Neuronal stem cell (in vitro differentiated cells): ENCODE measurements around the gene FBXL7.

ENCODE experiments used
- DNase-seq: peaks from one replicate; pipeline ENCODE4 v3.0.0-alpha.2; 2013; ENCODE audit warnings: low spot score
- H2AFZ ChIP-seq: one replicate; pipeline ENCODE4 v1.6.1; 2013; ENCODE audit warnings: mild to moderate bottlenecking, low read length, inconsistent platforms
- H2AK5ac ChIP-seq: 2 replicates; pipeline ENCODE4 v1.6.1; 2013; ENCODE audit warnings: low read depth, mild to moderate bottlenecking, inconsistent platforms, low read length, moderate library complexity, mixed read lengths
- H2BK120ac ChIP-seq: 2 replicates; pipeline ENCODE4 v1.6.1; 2013; ENCODE audit warnings: low read depth, mild to moderate bottlenecking, inconsistent platforms, low read length, moderate library complexity, mixed read lengths
- H2BK12ac ChIP-seq: one replicate; pipeline ENCODE4 v1.6.1; 2013; ENCODE audit warnings: low read length, inconsistent platforms
- H2BK15ac ChIP-seq: 2 replicates; pipeline ENCODE4 v1.6.1; 2013; ENCODE audit warnings: mild to moderate bottlenecking, low read length, inconsistent platforms, mixed read lengths
- H2BK5ac ChIP-seq: one replicate; pipeline ENCODE4 v1.6.1; 2013; ENCODE audit warnings: inconsistent platforms, mild to moderate bottlenecking, low read length, moderate library complexity
- H3K14ac ChIP-seq: one replicate; pipeline ENCODE4 v1.6.1; 2013; ENCODE audit warnings: low read length, inconsistent platforms
- H3K18ac ChIP-seq: 2 replicates; pipeline ENCODE4 v1.6.1; 2013; ENCODE audit warnings: low read length, inconsistent platforms
- H3K23ac ChIP-seq: 2 replicates; pipeline ENCODE4 v1.6.1; 2013; ENCODE audit warnings: low read depth, mild to moderate bottlenecking, mixed read lengths, low read length, inconsistent platforms; ENCODE audit not compliant: poor library complexity
- H3K27ac ChIP-seq: replicated peaks from 3 replicates; pipeline ENCODE4 v1.5.1; 2013; ENCODE audit warnings: low read length, inconsistent platforms
- H3K27me3 ChIP-seq, 3 experiments: 2 replicates each; pipeline ENCODE4 v1.6.1; 2013; ENCODE audit warnings: low read length in 3 of 3, mild to moderate bottlenecking in 2 of 3, inconsistent platforms in 1 of 3, low read depth in 1 of 3, mixed read lengths in 1 of 3, moderate library complexity in 1 of 3; ENCODE audit not compliant: control insufficient read depth in 3 of 3, insufficient read depth in 3 of 3
- H3K36me3 ChIP-seq, 2 donors: replicated peaks in 1 of 2; 2 replicates each; pipeline ENCODE4 v1.6.1; 2013; ENCODE audit warnings: low read length in 2 of 2; ENCODE audit not compliant: control insufficient read depth in 2 of 2, insufficient read depth in 2 of 2
- H3K4ac ChIP-seq: 2 replicates; pipeline ENCODE4 v1.6.1; 2013; ENCODE audit warnings: inconsistent platforms, mild to moderate bottlenecking, low read length, moderate library complexity
- H3K4me1 ChIP-seq, 2 donors: 1 replicate in 1 of 2; 2 replicates in 1 of 2; pipeline ENCODE4 v1.6.1; 2013; ENCODE audit warnings: low read length in 2 of 2, low read depth in 1 of 2; ENCODE audit not compliant: control insufficient read depth in 2 of 2, insufficient read depth in 1 of 2
- H3K4me2 ChIP-seq: one replicate; pipeline ENCODE4 v1.6.1; 2013; ENCODE audit warnings: mild to moderate bottlenecking, low read length, inconsistent platforms; ENCODE audit not compliant: insufficient read depth, poor library complexity, severe bottlenecking
- H3K4me3 ChIP-seq, 2 donors: 2 replicates each; pipeline ENCODE4 v1.5.1; 2013; ENCODE audit warnings: low read length in 2 of 2, mild to moderate bottlenecking in 2 of 2, inconsistent platforms in 1 of 2, moderate library complexity in 1 of 2
- H3K79me1 ChIP-seq: one replicate; pipeline ENCODE4 v1.6.1; 2013; ENCODE audit warnings: low read depth, mild to moderate bottlenecking, inconsistent platforms, low read length, moderate library complexity
- H3K9ac ChIP-seq: one replicate; pipeline ENCODE4 v1.6.1; 2013; ENCODE audit warnings: mild to moderate bottlenecking, low read depth, low read length, inconsistent platforms; ENCODE audit not compliant: poor library complexity
- H3K9me3 ChIP-seq, 2 donors: replicated peaks in 1 of 2; 2 replicates each; pipeline versions ENCODE3 to v1.6.1; 2013; ENCODE audit warnings: low read length in 2 of 2, mild to moderate bottlenecking in 2 of 2, inconsistent platforms in 1 of 2, low read depth in 1 of 2, mixed read lengths in 1 of 2, moderate library complexity in 1 of 2; ENCODE audit not compliant: control insufficient read depth in 2 of 2, insufficient read depth in 1 of 2
- H4K8ac ChIP-seq: one replicate; pipeline ENCODE4 v1.6.1; 2013; ENCODE audit warnings: low read depth, mild to moderate bottlenecking, inconsistent platforms, low read length, moderate library complexity
- H4K91ac ChIP-seq: one replicate; pipeline ENCODE4 v1.6.1; 2013; ENCODE audit warnings: low read length, low read depth, mild to moderate bottlenecking, inconsistent platforms; ENCODE audit not compliant: poor library complexity
- WGBS, 2 donors: extraction: QIAGEN DNeasy Blood & Tissue Kit; methylation state at CpG; one replicate each; pipeline ENCODE4 v1.1.7; 2013; ENCODE audit warnings: missing lambda C conversion rate in 2 of 2, mixed read lengths in 1 of 2; ENCODE audit not compliant: insufficient read length in 2 of 2, insufficient replicate concordance in 1 of 2; ENCODE audit errors: extremely low coverage in 2 of 2; 5-methylcytosine and 5-hydroxymethylcytosine counted together

The FBXL7 gene

GRCh38 chr5:15715535-15715934 lies 215.6 kb downstream of the FBXL7 start:
- no peak overlapping the region for H2BK12ac ChIP-seq
- no peak overlapping the region for H4K91ac ChIP-seq
- no peaks in the 10 kb centered on the region for H3K79me1 ChIP-seq
- no peaks in the 10 kb centered on the region for H3K36me3 ChIP-seq
- H3K27me3 ChIP-seq = no peaks in the 10 kb centered on the region
- H3K23ac ChIP-seq = no peak overlapping the region
- no peak overlapping the region for H3K27ac ChIP-seq
- H2AFZ ChIP-seq = no peak overlapping the region
- DNase-seq = no peak
- H3K4me2 ChIP-seq = no peak overlapping the region
- no peak overlapping the region for H3K4me3 ChIP-seq
- no peak overlapping the region for H2BK120ac ChIP-seq
- no peak overlapping the region for H2BK5ac ChIP-seq
- H3K4me1 ChIP-seq = peaks cover 0 to 2% of the 10 kb centered on the region in 2 donors
- H4K8ac ChIP-seq = no peak overlapping the region
- no peak overlapping the region for H2BK15ac ChIP-seq
- H3K18ac ChIP-seq = no peak overlapping the region
- H3K9ac ChIP-seq = no peak overlapping the region
- H3K9me3 ChIP-seq = no peaks in the 10 kb centered on the region
- no peak overlapping the region for H3K4ac ChIP-seq
- no peak overlapping the region for H3K14ac ChIP-seq
- WGBS, 2 donors = no CpG with 5 or more reads among the region's 2 CpGs
- H2AK5ac ChIP-seq = no peak overlapping the region

DNA sequence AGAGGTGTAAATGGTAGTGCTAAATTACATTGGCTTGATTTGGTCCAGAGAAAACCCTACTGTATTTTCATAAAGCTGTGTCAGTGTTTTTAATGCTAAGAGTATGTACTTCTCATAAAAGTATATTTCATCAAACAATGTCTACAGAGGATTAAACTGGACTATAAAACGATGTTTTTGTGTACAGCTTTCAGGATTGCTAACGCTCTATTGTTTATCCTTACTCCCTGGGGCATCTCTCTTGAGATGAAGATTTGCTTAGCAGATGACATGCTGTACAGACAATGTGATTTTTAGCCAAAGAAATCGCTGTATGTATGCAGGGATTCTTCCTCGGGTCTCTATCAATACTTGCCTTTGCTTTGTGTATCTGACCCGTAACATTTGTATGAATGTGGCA lies 216.0 kb downstream of the FBXL7 start:
- Histone ChIP-seq H3K23ac (no peak overlapping the region), H3K9ac (no peak overlapping the region), H3K4ac (no peak overlapping the region), H3K27ac (no peak overlapping the region), H3K4me2 (no peak overlapping the region), H3K9me3 (no peaks in the 10 kb centered on the region), H3K14ac (no peak overlapping the region), H2BK12ac (no peak overlapping the region), H3K18ac (no peak overlapping the region), H3K79me1 (no peaks in the 10 kb centered on the region), H2AK5ac (no peak overlapping the region), H2AFZ (no peak overlapping the region), H2BK120ac (no peak overlapping the region), H2BK5ac (no peak overlapping the region), H3K36me3 (no peaks in the 10 kb centered on the region), H3K27me3 (no peaks in the 10 kb centered on the region), H4K8ac (no peak overlapping the region), H2BK15ac (no peak overlapping the region), H3K4me1 (peaks cover 0 to 2% of the 10 kb centered on the region in 2 donors), H3K4me3 (no peak overlapping the region), H4K91ac (no peak overlapping the region)
- no CpG with 5 or more reads among the region's 5 CpGs for WGBS, 2 donors
- DNase-seq = no peak

DNA sequence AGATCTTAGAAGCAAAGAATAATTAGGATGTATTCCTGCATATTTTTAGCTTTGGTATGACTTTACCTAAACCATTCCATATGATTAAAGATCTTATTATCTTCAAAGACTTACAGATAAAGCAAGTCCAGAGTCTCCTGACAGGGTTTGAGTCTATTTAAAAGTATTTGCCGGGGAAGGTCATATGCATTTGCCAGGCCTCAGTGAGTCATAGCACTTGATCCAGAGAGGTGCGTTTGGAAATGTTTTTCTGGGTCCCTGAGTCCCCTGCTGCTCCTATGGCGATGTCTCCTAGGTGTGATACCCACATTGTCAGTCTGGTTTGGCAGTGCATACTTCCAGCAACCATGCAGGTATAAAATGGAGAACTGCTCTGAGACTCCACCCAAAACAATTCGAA lies 217.0 kb downstream of the FBXL7 start:
- H3K4me2 ChIP-seq = no peak overlapping the region
- no peak overlapping the region for H2AK5ac ChIP-seq
- WGBS, 2 donors = no CpG with 5 or more reads among the region's 4 CpGs
- H3K79me1 ChIP-seq = no peaks in the 10 kb centered on the region
- H3K4me3 ChIP-seq = no peak overlapping the region
- no peak overlapping the region for H2BK120ac ChIP-seq
- no peak overlapping the region for H2BK5ac ChIP-seq
- H3K4me1 ChIP-seq = peaks cover 0 to 2% of the 10 kb centered on the region in 2 donors
- H3K9me3 ChIP-seq = no peaks in the 10 kb centered on the region
- H3K36me3 ChIP-seq = no peaks in the 10 kb centered on the region
- H3K18ac ChIP-seq = no peak overlapping the region
- DNase-seq = no peak
- no peak overlapping the region for H3K27ac ChIP-seq
- H2BK15ac ChIP-seq = no peak overlapping the region
- no peaks in the 10 kb centered on the region for H3K27me3 ChIP-seq
- no peak overlapping the region for H3K23ac ChIP-seq
- H2AFZ ChIP-seq = no peak overlapping the region
- no peak overlapping the region for H2BK12ac ChIP-seq
- H3K4ac ChIP-seq = no peak overlapping the region
- H4K8ac ChIP-seq = no peak overlapping the region
- H4K91ac ChIP-seq = no peak overlapping the region
- no peak overlapping the region for H3K9ac ChIP-seq
- no peak overlapping the region for H3K14ac ChIP-seq

DNA sequence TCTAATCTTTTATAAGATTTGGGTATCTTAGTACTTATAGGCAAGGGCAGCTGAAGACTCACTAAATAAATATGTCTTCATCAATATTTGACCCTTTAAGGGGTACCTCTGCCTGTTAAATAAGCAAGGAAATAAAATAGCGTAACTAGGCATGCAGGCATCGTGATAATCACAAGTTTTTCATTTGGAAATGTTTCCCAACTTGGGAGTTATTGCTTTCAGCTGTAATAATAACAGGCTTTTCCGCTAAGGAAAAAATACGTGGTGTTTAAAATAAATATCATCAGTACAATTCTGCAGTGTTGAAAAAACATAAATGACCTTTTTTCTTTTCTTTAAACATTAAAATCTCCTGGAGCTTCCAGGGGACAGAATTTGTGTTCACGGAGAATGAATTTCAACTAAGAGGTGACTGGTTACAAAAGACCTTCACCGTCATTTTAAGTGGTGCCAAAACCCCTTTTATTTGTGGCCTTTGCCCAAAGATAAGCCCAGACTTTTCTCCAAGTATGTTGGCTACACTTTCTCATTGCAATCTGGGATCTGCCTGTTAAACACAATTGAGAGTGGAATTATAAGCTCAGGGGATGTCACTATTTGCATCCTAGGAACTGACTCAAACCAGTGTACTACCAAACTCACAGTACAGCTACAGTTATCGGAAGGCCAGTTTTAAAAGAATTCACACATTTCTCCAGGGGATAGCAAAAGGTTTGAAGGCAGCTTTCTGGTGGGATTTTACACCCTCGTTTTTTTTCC lies 218.6 kb downstream of the FBXL7 start:
- Histone ChIP-seq H3K9ac (no peak overlapping the region), H2BK15ac (no peak overlapping the region), H3K23ac (no peak overlapping the region), H2AFZ (no peak overlapping the region), H3K79me1 (no peaks in the 10 kb centered on the region), H3K27ac (no peak overlapping the region), H3K4ac (no peak overlapping the region), H3K9me3 (no peaks in the 10 kb centered on the region), H3K4me1 (peaks cover 0 to 2% of the 10 kb centered on the region in 2 donors), H3K36me3 (no peaks in the 10 kb centered on the region), H4K8ac (no peak overlapping the region), H2BK12ac (no peak overlapping the region), H3K18ac (no peak overlapping the region), H3K27me3 (no peaks in the 10 kb centered on the region), H3K4me3 (no peak overlapping the region), H4K91ac (no peak overlapping the region), H2BK120ac (no peak overlapping the region), H2AK5ac (no peak overlapping the region), H3K4me2 (no peak overlapping the region), H2BK5ac (no peak overlapping the region), H3K14ac (no peak overlapping the region)
- no CpG with 5 or more reads among the region's 8 CpGs for whole genome bisulfite sequencing, 2 donors
- DNase-seq = no peak
